Measurements from ENCODE around the gene ITGB3.
"Not testable (repeated sequence)": the region's sequence is repeated elsewhere in the genome, so short reads cannot be mapped to it uniquely, and the experiment has no call there.

ITGB3 gene

GRCh38 chr17:47223460-47223859, 30.2 kb upstream of the ITGB3 start:
- DNase-seq: no peak

DNA sequence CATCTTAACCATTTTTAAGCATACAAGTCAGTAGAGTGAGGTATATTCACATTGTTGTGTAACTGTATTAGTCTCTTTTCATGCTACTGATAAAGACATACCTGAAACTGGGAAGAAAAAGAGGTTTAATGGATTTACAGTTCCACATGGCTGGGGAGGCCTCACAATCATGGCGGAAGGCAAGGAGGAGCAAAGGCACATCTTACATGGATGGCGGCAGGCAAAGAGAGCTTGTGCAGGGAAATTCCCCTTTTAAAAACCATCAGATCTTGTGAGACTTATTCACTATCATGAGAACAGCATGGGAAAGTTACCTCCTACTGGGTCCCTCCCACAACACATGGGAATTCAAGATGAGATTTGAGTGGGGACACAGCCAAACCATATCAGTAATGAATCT, 29.6 kb upstream of the ITGB3 start:
- not testable (repeated sequence) for DNase-seq

DNA sequence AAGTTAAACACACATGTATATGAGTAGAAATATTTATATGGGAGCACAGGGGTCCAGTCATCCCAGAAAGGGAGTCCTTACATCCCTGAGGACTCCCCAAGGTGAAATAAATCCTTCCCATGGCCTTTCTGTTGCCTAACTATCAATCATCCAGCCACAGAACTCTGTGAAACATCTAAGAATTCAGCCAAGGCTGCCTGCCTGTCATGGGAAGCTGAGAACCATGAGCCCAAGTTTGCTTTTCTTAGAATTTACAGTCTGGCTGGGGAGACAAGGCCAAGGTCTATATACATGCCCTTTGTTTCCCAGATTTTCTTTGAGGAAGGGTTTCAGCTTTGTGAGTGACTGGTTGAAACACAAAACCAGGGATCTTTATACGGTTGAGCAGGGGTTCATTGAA, 28.7 kb upstream of the ITGB3 start:
- peak; percentile 9 for DNase-seq

DNA sequence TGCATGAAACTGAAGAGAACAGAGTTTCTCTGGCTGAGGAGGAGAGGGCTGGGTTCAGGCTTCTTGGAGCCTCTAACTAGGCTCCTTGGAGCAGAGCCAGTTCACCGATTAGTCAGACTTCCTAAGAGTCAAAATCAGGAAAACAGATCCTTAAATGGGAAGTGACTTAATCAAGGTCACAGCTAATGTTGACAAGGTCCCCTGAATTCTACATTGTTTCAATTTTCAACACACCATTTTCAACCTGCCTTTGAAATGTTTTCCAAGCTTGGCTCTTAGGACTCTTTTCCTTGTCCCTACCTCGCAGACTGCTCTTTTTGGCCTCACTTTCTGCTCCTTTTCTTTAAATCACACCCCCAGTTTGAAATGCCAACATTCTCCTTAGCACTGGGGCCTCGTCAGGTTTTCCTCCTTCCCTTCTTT, 28.2 kb upstream of the ITGB3 start:
- DNase-seq: no peak

DNA sequence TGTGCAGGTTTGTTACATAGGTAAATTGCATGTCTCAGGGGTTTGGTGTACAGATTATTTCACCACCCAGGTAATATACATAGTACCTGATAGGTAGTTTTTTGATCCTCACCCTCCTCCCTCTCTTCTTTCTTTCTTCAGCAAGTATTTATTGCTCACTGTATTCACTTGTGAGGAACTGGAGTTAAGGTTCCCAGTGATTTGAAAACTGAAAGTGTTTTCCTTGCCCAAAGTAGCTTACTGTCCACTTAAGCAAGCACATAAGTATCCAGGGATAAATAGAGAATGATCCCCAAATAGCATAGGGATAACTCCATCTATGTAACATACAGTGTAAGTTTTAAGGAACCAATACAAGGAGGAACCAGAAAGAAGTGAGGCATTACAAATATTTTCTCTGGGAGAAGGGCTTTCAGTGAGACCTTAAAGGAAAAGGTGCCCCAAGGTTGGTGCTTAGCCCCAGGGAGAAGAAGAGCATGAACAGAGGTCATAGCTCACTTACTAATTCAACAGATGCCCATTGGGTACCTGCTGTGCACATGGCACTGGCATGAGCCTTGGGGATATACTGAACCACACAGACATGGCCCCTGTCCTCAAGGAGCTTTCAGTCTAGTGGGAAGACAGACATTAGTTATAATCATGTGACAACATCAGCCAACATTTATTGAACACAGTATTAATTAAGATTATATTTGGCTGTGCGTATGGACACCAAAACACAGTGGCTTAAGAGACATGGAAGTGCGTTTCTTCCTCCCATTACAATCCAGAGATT, 27.5 kb upstream of the ITGB3 start:
- no peak for DNase-seq

DNA sequence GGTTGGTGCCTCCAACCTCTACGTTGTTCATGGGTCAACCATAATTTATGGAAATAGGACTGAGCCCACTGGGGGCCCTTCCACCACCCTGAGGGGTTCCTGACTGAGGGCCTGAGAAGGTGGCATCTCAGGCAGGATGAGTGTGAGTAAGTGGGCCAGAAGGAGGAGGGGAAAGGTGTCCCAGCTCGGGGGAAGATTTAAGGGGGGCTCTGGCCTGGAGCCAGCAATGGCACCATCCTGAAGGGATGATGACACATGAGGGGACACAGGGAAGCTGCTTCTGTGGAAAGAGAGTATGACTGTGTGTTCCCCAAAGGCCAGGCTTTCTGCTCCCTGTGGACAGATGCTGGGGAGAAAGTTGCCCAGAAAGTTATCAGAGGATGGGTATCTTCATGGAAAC, 25.8 kb upstream of the ITGB3 start:
- DNase-seq: peak; percentile 28

DNA sequence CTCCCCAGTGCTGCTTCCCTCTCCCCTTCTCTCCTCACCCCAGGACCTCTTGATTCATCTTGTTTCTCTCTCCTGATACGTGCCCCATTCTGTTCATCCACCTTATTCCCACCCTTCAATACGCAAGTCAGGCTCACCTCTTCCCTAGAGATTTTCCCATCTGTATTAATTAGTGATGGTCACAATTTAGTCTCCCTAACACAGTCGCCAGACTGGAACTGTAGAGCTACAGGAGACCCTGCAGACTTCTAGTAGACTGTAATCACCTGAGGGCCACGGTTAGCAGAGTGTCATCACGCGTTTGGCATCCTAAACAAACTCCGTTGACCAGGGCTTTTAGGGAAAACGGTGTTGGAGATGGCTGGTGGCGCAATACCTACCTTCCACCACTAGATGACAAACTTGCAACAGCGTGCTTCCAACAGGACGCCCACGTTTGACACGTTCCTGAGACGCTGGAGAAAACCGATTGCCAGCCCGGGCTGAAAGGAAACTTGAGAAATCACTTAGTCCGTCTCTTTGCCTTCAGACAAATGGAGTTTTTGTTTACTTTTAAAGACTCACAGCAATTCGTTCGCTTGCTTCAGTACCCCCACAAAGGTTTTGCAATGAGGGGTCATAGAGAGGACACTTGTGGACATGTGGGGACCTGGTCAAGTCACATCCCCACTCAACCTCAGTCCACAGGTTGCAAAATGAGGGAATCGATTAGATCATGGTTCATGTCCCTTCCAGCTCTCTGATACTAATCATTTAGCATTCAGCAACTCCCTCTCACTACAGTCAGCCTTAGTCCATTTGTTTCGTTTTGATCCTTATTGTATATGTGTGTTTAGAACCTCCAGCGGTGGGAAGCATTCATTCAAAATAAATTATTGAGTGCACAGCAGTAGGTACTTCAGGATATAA, 23.8 kb upstream of the ITGB3 start:
- peak; percentile 86 for DNase-seq

- DNase-seq: peak; percentile 17
Measured at GRCh38 chr17:47230864-47231263, 22.8 kb upstream of the ITGB3 start.

DNA sequence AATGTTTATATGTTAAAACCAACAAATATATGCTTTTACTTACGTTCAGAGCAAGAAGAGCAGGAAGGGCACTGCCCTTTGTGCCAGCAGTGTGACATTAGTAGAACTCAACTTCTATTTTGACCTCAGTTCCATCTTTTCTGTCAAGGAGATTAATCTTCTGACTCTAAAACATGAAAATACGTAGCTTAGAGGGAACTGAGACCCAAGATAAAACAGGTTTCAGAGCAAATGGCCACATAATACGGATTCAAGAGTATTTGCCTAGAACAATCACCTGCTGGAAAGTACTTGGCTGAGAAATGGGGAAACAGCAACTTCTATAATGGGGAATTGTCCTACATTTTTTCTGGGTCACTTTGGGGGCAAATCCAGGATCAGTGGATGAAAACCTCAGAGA, 22.3 kb upstream of the ITGB3 start:
- no peak for DNase-seq

GRCh38 chr17:47231866-47232265, 21.8 kb upstream of the ITGB3 start:
- peak; percentile 2 for DNase-seq

GRCh38 chr17:47232465-47232864, 21.2 kb upstream of the ITGB3 start:
- DNase-seq: peak; percentile 27

GRCh38 chr17:47235506-47235905, 18.1 kb upstream of the ITGB3 start:
- DNase-seq: no peak

- DNase-seq: no peak
Measured at GRCh38 chr17:47235923-47236322, 17.7 kb upstream of the ITGB3 start.

- DNase-seq: no peak
Measured at GRCh38 chr17:47237841-47238240, 15.8 kb upstream of the ITGB3 start.

- no peak for DNase-seq
Measured at GRCh38 chr17:47238321-47239010, 15.2 kb upstream of the ITGB3 start.

DNA sequence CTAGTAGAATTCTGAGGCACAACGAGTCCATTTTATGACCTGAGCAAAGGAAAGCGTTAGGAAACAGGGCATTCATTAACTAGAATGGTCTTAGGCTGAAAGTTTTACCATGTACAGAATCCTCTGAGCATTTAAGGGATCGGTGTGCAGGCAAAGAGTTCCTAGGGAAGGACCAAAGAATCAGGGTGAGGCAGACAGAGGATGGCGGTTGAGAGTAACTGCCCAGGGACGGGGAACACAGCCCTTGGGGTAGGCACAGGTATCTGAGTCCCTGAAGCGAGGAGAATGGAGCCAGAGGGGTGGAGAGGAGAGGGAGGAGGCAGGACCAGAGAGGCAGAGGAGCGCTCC, 14.0 kb upstream of the ITGB3 start:
- no peak for DNase-seq

DNA sequence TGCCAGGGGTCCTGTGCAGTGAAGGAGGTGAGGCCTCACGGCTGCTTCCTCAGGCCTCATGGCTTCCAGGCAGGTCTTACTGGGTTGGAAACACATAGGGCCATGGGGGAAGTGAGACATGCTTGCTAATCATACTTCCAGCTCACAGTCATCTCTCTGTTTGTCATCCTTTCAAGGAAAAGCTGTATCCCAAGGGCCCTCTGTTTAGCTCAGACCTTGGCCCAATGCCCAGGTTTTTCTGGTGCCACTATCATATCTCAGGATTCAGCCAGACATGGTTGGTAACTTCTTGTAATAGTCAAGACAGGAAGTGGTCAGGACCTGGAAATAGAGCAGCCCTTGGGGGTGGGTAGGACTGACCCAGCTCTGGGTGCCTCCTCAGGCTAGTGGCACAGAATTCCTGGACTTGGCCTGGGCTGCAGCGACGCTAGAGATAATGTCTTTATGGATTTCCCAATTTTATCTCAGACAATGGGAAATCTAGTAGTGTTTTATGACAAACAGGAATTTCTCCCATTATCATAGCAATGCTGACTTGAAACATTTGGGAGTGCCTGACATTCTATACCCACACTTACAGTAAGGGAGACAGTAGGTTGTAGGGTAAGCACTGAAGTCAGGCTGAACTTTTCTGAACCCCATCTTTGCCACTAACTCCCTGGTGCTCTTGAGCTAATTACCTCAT, 13.5 kb upstream of the ITGB3 start:
- peak; percentile 65 for DNase-seq

- DNase-seq: no peak
Measured at GRCh38 chr17:47240806-47241205, 12.8 kb upstream of the ITGB3 start.

- no peak for DNase-seq
Measured at GRCh38 chr17:47242648-47243047, 11.0 kb upstream of the ITGB3 start.

DNA sequence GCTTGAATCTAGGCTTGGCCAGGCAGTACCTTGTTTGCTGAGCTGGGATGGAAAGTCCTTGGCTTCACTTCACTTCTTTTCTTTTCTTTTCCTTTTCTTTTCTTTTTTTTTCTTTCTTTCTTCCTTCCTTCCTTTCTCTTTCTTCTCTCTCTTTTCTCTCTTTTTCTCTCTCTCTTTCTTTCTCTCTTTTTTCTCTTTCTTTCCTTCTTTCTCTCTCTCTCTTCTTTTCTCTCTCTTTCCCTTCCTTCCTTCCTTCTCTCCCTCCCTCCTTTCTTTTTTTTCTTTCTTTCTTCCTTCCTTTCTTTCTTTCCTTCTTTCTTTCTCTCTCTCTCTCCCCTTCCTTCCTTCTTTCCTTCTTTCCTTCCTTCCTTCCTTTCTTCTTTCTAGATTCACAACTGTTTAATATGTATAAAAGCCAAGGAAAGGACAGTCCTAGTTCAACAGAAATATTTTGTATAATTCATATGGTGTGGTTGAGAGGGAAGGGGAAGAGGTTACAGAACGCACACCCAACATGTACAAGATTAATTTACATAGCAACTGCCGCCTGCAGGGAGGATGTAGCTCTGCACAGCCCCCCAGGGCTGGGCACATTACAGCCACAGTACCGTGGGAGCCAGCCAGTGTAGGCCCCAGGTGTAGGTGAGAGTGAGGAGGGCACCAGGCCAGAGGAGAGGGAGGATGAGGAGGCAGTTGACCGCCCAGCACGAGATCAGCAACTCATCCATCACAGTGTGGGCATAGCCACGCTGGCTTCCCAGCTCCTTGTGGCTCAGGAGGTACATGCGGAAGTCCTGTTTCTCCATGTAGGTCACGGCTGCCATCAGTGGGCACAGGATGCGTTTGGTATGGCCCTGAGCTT, 9.7 kb upstream of the ITGB3 start:
- no peak for DNase-seq

DNA sequence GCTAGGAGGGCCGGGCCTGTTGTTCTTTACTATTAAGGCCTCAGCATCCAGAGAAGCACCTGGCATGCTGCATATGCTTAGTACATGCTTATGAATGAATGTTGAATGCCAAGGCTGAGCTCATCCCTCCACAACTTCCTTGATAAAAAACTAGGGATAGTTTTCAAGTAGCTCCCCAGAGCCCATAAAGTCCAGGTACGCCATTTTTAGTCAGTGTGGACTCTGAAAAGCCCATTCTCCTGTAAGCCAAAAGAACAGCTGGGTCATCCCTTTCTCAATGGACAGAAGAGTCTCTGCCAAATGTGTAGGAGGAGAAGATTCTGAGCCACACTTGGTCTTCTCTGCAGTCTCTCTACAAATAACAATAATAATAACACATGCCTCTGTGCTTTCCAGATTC, 8.9 kb upstream of the ITGB3 start:
- no peak for DNase-seq

- no peak for DNase-seq
Measured at GRCh38 chr17:47246120-47246519, 7.5 kb upstream of the ITGB3 start.

Data from right forelimb (tissue), 1 donor.